Fibroblast of lung (primary cell): Measurements from ENCODE around the gene NUP98. TPM values are rescaled to one million over a fixed set of nuclear protein-coding genes. Genes with fewer than 3 reads are reported as not detected.
"Not testable (repeated sequence)": the region's sequence is repeated elsewhere in the genome, so short reads cannot be mapped to it uniquely, and the experiment has no call there.

ENCODE experiments used
- DNase-seq, 2 donors: peaks; one replicate each; pipeline versions ENCODE4 v3.0.0 to v3.0.0-alpha.2; 2010; ENCODE audit warnings: low read depth in 2 of 2
- H2AFZ ChIP-seq: 2 replicates; pipeline ENCODE4 v1.5.1; 2012; ENCODE audit warnings: low read length, control low read depth, inconsistent platforms
- H3K27ac ChIP-seq: 2 replicates; pipeline ENCODE4 v1.5.1; 2011; ENCODE audit warnings: low read length, control low read depth; ENCODE audit not compliant: insufficient read depth
- H3K27me3 ChIP-seq: 2 replicates; pipeline ENCODE4 v1.5.1; 2011; ENCODE audit warnings: mild to moderate bottlenecking, low read length; ENCODE audit not compliant: control insufficient read depth, insufficient read depth
- H3K36me3 ChIP-seq: 2 replicates; pipeline ENCODE4 v1.5.1; 2011; ENCODE audit warnings: low read length; ENCODE audit not compliant: control insufficient read depth, insufficient read depth
- H3K4me1 ChIP-seq: 2 replicates; pipeline ENCODE4 v1.5.1; 2011; ENCODE audit warnings: low read length; ENCODE audit not compliant: control insufficient read depth, insufficient read depth; ENCODE audit errors: extremely low read depth
- H3K4me2 ChIP-seq: 2 replicates; pipeline ENCODE4 v1.5.1; 2011; ENCODE audit warnings: low read length, control low read depth; ENCODE audit not compliant: insufficient read depth; ENCODE audit errors: extremely low read depth
- H3K4me3 ChIP-seq, 4 experiments: fragments of 200-600 bp in 1 of 4; sonication (generic) in 1 of 4; replicated peaks in 1 of 4; 2 replicates each; pipeline ENCODE4 v1.5.1; 2011 to 2016; ENCODE audit warnings: low read length in 4 of 4, low read depth in 3 of 4, mild to moderate bottlenecking in 3 of 4, control low read depth in 2 of 4, inconsistent platforms in 1 of 4, mixed read lengths in 1 of 4; ENCODE audit not compliant: insufficient read depth in 1 of 4; ENCODE audit errors: control extremely low read depth in 1 of 4
- H3K79me2 ChIP-seq: 2 replicates; pipeline ENCODE4 v1.5.1; 2012; ENCODE audit warnings: mild to moderate bottlenecking, low read length, inconsistent platforms; ENCODE audit not compliant: control insufficient read depth, insufficient read depth
- H3K9ac ChIP-seq: 2 replicates; pipeline ENCODE4 v1.5.1; 2011; ENCODE audit warnings: mild to moderate bottlenecking, low read length, control low read depth; ENCODE audit not compliant: insufficient read depth
- H3K9me3 ChIP-seq: 2 replicates; pipeline ENCODE4 v1.5.1; 2012; ENCODE audit warnings: low read depth, low read length; ENCODE audit not compliant: control insufficient read depth, insufficient read depth
- H4K20me1 ChIP-seq: 2 replicates; pipeline ENCODE4 v1.5.1; 2011; ENCODE audit warnings: low read length; ENCODE audit not compliant: control insufficient read depth, insufficient read depth; ENCODE audit errors: extremely low read depth
- CTCF ChIP-seq, 2 donors: IDR thresholded peaks in 1 of 2; conservative IDR thresholded peaks in 1 of 2; 1 replicate in 1 of 2; 2 replicates in 1 of 2; pipeline ENCODE4 v1.5.1; 2011 to 2012; ENCODE audit warnings: low read length in 2 of 2, control low read depth in 1 of 2, inconsistent platforms in 1 of 2, low read depth in 1 of 2, mild to moderate bottlenecking in 1 of 2
- EZH2 ChIP-seq: IDR thresholded peaks from 2 replicates; pipeline ENCODE4 v1.5.1; 2012; ENCODE audit warnings: low read length, control low read depth, mild to moderate bottlenecking; ENCODE audit errors: missing control alignments
- polyA plus RNA-seq, 2 donors: library from polyadenylated mRNA; depleted of rRNA in 1 of 2; stranded (reverse) in 1 of 2; unstranded in 1 of 2; fragments of >200 nt; gene quantifications; 2 replicates each; pipeline ENCODE4 v1.2.1, GENCODE V29; 2011 to 2012; ENCODE audit warnings: missing spikeins in 1 of 2
- total RNA-seq: library from RNA; depleted of rRNA; stranded (reverse); fragments of >200 nt; gene quantifications from 2 replicates; pipeline ENCODE4 v1.2.1, GENCODE V29; 2014

The NUP98 gene
- total and polyA plus RNA-seq, 2 donors (not counting 1 experiment from before 2014, with no cell fraction given): 60.6 to 99.6 TPM

- Histone ChIP-seq H3K36me3 (peaks cover 8% of the 10 kb centered on the region), H3K9me3 (no peaks in the 10 kb centered on the region), H3K4me2 (no peak overlapping the region), H3K9ac (no peak overlapping the region), H2AFZ (no peak overlapping the region), H3K4me3 (no peak overlapping the region), H3K4me1 (no peaks in the 10 kb centered on the region), H3K79me2 (no peaks in the 10 kb centered on the region), H4K20me1 (no peaks in the 10 kb centered on the region), H3K27me3 (no peaks in the 10 kb centered on the region), H3K27ac (no peak overlapping the region)
- no peak for DNase-seq
- TF ChIP-seq EZH2 (no peak), CTCF (conservative IDR thresholded peaks at IDR 0.05 in 1 of 2, IDR thresholded peaks at IDR 0.05 in 1 of 2; ENCODE audit: low read depth in 1 of 2, low read length in 2 of 2) (no peak)
Measured at GRCh38 chr11:3767536-3767935, 29.8 kb downstream of the NUP98 start.

GRCh38 chr11:3766836-3767235, 30.5 kb downstream of the NUP98 start:
- not testable (repeated sequence) for H3K27me3 ChIP-seq, H2AFZ ChIP-seq, H3K27ac ChIP-seq, H3K4me2 ChIP-seq, H3K79me2 ChIP-seq, H4K20me1 ChIP-seq, H3K4me3 ChIP-seq, H3K36me3 ChIP-seq, H3K4me1 ChIP-seq, DNase-seq, H3K9ac ChIP-seq, H3K9me3 ChIP-seq

GRCh38 chr11:3764266-3764665, 33.1 kb downstream of the NUP98 start:
- no peak for DNase-seq
- Histone ChIP-seq H3K79me2 (no peaks in the 10 kb centered on the region), H3K27me3 (no peaks in the 10 kb centered on the region), H3K4me1 (no peaks in the 10 kb centered on the region), H3K27ac (no peak overlapping the region), H3K9me3 (no peaks in the 10 kb centered on the region), H3K4me2 (no peak overlapping the region), H3K9ac (no peak overlapping the region), H4K20me1 (no peaks in the 10 kb centered on the region), H3K4me3 (no peak overlapping the region), H2AFZ (no peak overlapping the region), H3K36me3 (peaks cover 11% of the 10 kb centered on the region)
- no peak for TF ChIP-seq EZH2
- TF ChIP-seq CTCF (conservative IDR thresholded peaks at IDR 0.05 in 1 of 2, IDR thresholded peaks at IDR 0.05 in 1 of 2; ENCODE audit: low read depth in 1 of 2, low read length in 2 of 2): no peak
